Uterus (tissue), 4 donors: ENCODE data around the gene IL23R. TPM values are rescaled to one million over a fixed set of nuclear protein-coding genes. Genes with fewer than 3 reads are reported as not detected.

ENCODE experiments used
- DNase-seq, 2 donors: peaks; one replicate each; pipeline ENCODE4 v3.0.0-alpha.2; 2019 to 2020
- H3K27ac ChIP-seq, 2 donors: fragments of 200-600 bp; sonication (generic); 1 replicate in 1 of 2; 2 replicates in 1 of 2; pipeline ENCODE4 v1.5.1; 2016 to 2018
- H3K27me3 ChIP-seq, 2 donors: fragments of 200-600 bp; sonication (generic); one replicate each; pipeline ENCODE4 v1.5.1; 2018 to 2019; ENCODE audit warnings: control low read depth in 1 of 2
- H3K36me3 ChIP-seq, 2 donors: fragments of 200-600 bp; sonication (generic); one replicate each; pipeline ENCODE4 v1.5.1; 2019; ENCODE audit warnings: control low read depth in 1 of 2
- H3K4me1 ChIP-seq, 2 donors: fragments of 200-600 bp; sonication (generic); one replicate each; pipeline ENCODE4 v1.5.1; 2018 to 2019; ENCODE audit warnings: control low read depth in 1 of 2
- H3K4me3 ChIP-seq, 2 donors: fragments of 200-600 bp; sonication (generic); 1 replicate in 1 of 2; 2 replicates in 1 of 2; pipeline ENCODE4 v1.5.1; 2018 to 2019; ENCODE audit warnings: mild to moderate bottlenecking in 1 of 2
- H3K9me3 ChIP-seq, 2 donors: fragments of 200-600 bp; sonication (generic); one replicate each; pipeline ENCODE4 v1.5.1; 2019; ENCODE audit warnings: control low read depth in 1 of 2
- CTCF ChIP-seq, 4 experiments: fragments of 200-600 bp in 2 of 4; fragments of 450-650 bp in 2 of 4; sonication (generic) in 2 of 4; IDR thresholded peaks; one replicate each; pipeline ENCODE4 v1.5.1; 2016 to 2019; ENCODE audit warnings: antibody characterized with exemption in 4 of 4, mild to moderate bottlenecking in 2 of 4, moderate library complexity in 1 of 4
- POLR2A ChIP-seq, 2 donors: fragments of 450-650 bp; IDR thresholded peaks; one replicate each; pipeline ENCODE4 v1.6.1; 2016; ENCODE audit warnings: antibody characterized with exemption in 2 of 2, mild to moderate bottlenecking in 1 of 2, moderate library complexity in 1 of 2
- intact Hi-C: fragments of 100-400 bp; cut with DNase I; formaldehyde crosslinking; loops from one replicate; pipeline ENCODE4 v1.15.1; 2023; ENCODE audit warnings: low total_unique reads
- total RNA-seq, 4 donors: library from RNA; depleted of rRNA in 3 of 4; stranded (reverse); fragments of >200 nt in 3 of 4; gene quantifications; one replicate each; pipeline versions ENCODE4 v1.1.0 to v1.2.4, GENCODE V29; 2014 to 2023
- donor health status: DM: yes; HTN: yes; CAD: no.

The IL23R gene
- total RNA-seq, 4 donors from 2014 or later = 0.21 TPM; not detected in 3

DNA sequence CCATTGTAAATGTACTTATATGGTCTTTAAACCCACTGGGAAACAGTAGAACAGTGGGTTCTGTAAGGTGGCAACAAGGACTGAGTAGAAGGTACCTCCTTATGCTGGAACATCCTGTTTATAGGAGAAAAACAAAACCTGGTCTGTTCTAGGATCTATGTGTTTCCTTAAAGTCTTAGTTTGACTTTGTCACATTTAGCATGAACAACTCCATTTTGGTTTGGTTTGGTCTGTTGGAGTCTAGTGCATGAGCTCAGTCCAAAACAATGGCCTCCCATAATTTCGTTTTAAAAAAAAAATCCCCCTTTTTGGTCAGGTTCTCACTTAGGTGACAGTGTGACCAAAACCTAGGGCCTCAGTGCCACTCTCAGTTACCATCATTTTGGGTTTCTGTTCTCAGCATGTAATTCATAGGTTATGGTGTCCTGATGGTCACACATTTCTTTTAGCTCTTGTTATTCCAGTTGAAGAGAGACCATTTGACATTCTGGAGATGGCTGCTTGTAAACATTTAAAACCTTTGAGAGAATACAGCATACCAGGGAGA, 75.0 kb downstream of the IL23R start:
- no peak overlapping the region for H3K4me3 ChIP-seq
- H3K27ac ChIP-seq = no peak overlapping the region
- intact Hi-C loops = no loop called here
- no peaks in the 10 kb centered on the region for H3K9me3 ChIP-seq
- H3K36me3 ChIP-seq = no peaks in the 10 kb centered on the region
- H3K27me3 ChIP-seq = no peaks in the 10 kb centered on the region
- DNase-seq = no peak
- no peak for TF ChIP-seq CTCF (IDR thresholded peaks at IDR 0.05)
- TF ChIP-seq POLR2A (IDR thresholded peaks at IDR 0.05) = no peak
- H3K4me1 ChIP-seq = no peaks in the 10 kb centered on the region

DNA sequence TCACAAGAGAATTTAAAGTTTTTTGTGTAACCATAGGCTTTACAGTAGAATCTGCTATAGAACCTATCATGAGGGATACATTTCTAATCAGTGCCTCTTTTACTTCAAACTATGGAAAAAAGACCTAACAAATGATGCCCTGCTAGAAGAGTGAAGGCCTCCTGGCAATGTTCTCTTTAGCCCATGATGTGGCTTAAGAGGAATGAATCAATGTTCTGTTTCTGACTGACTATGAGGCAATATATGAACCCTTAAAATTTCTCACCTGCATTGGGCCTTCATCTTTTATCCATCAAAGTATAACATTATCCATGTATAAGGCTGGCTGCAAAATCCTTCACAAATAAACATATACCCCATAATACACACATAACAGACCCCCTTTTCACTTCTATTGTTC, 75.8 kb downstream of the IL23R start:
- Histone ChIP-seq H3K9me3 (no peaks in the 10 kb centered on the region), H3K27me3 (no peaks in the 10 kb centered on the region), H3K36me3 (no peaks in the 10 kb centered on the region), H3K4me1 (no peaks in the 10 kb centered on the region), H3K27ac (no peak overlapping the region), H3K4me3 (no peak overlapping the region)
- TF ChIP-seq CTCF (IDR thresholded peaks at IDR 0.05) (no peak), POLR2A (IDR thresholded peaks at IDR 0.05) (no peak)
- intact Hi-C loops = no loop called here
- no peak for DNase-seq

DNA sequence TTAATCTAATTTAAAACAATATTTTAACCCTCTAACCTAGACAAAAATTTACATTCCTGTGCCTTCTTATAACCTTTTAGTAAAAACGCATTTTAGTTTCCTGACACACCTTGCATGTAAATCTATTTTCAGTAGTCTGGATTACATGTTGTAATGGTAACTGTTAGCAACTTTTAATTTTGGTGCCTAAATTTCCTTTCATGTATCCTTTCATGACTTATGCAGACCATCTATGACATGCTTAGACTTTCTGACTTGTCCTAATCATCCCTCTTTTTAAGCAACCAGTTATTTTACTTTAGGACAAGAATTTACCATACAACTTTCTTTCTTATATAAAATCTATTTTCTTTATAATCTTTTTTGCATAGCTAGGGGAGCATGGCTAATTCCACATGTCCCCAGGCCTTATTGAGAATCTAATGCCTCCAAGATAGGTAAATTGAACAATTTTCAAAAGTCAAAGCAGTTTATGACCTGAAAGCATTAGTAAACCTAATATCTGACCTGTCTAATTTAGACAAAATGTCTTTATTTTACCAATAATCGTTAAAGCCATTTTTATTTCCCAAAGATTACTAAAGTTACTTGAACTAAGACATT, 83.9 kb downstream of the IL23R start:
- DNase-seq = no peak
- intact Hi-C loops = no loop called here
- H3K27ac ChIP-seq = no peak overlapping the region
- H3K4me3 ChIP-seq = no peak overlapping the region
- no peak for TF ChIP-seq POLR2A (IDR thresholded peaks at IDR 0.05)
- TF ChIP-seq CTCF (IDR thresholded peaks at IDR 0.05) = no peak
- no peaks in the 10 kb centered on the region for H3K36me3 ChIP-seq
- H3K27me3 ChIP-seq = no peaks in the 10 kb centered on the region
- H3K4me1 ChIP-seq = no peaks in the 10 kb centered on the region
- no peaks in the 10 kb centered on the region for H3K9me3 ChIP-seq

DNA sequence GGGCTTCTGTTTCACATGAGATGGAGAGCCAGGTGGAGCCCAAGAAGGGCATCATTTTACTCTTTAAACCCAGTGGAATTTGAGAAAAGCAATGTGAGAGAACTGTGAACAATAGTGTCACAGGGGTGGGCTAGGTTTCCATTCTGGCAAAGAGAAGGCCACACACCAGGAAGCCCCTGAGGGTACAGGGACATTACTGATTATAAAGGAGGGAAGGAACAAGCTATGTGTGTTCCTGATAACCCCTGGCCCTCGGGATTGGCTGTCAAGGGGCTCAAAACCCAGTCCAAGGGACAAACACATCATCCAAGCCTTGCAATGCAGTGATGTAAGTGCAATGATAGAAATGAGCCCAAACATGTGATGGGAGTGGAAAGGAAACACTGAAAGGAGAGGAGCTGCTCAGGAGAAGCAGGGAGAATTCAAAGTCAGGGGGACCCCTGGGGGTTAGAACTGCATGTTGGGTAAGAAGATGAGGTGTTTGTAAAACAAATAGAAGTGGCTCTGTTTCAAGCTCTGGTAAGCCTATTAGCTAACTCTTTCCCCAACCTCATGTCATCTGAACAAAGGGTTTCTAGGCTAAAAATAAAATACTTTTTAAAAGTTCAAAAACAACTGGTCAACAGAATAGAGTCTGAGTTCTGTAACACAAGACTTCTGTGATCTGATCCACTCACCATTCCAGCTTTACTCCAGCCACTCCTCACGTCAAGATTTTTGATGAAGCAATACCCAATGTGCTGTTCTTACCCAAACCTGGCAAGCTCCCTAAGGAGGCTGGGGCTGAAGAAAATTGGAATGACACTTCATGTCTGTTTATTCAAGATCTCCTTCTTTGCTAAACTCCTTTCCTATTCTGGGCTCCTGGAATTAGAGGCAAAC, 90.3 kb downstream of the IL23R start:
- no peak overlapping the region for H3K27ac ChIP-seq
- TF ChIP-seq POLR2A (IDR thresholded peaks at IDR 0.05) = no peak
- TF ChIP-seq CTCF (IDR thresholded peaks at IDR 0.05) = no peak
- H3K9me3 ChIP-seq = no peaks in the 10 kb centered on the region
- H3K4me1 ChIP-seq = no peaks in the 10 kb centered on the region
- H3K27me3 ChIP-seq = no peaks in the 10 kb centered on the region
- no peaks in the 10 kb centered on the region for H3K36me3 ChIP-seq
- intact Hi-C loops = no loop called here
- no peak for DNase-seq
- no peak overlapping the region for H3K4me3 ChIP-seq

- Histone ChIP-seq H3K27ac (no peak overlapping the region), H3K4me3 (no peak overlapping the region), H3K9me3 (no peaks in the 10 kb centered on the region), H3K36me3 (no peaks in the 10 kb centered on the region), H3K4me1 (no peaks in the 10 kb centered on the region), H3K27me3 (no peaks in the 10 kb centered on the region)
- DNase-seq = no peak
- intact Hi-C loops = no loop called here
- TF ChIP-seq POLR2A (IDR thresholded peaks at IDR 0.05) (no peak), CTCF (IDR thresholded peaks at IDR 0.05) (no peak)
Measured at GRCh38 chr1:67257173-67257535, 90.9 kb downstream of the IL23R start.
